Omental fat pad (tissue), 4 donors: ENCODE data around the gene MXD4. TPM values are rescaled to one million over a fixed set of nuclear protein-coding genes. Genes with fewer than 3 reads are reported as not detected.

Experiments used
- ATAC-seq: fragments of 150-250 bp; one replicate; pipeline ENCODE4 v1.9.1; 2016; ENCODE audit warnings: mild to moderate bottlenecking, moderate library complexity; ENCODE audit not compliant: low FRiP score
- DNase-seq: peaks from one replicate; pipeline ENCODE4 v3.0.0-alpha.2; 2019; ENCODE audit warnings: low spot score
- total RNA-seq, 4 donors: library from RNA; depleted of rRNA; stranded (reverse); fragments of >200 nt; gene quantifications; one replicate each; pipeline ENCODE4 v1.1.0, GENCODE V29; 2016
- TF ChIP-seq, protein P1 (sequence below), 3 donors: fragments of 450-650 bp; IDR thresholded peaks; one replicate each; pipeline ENCODE4 v1.5.1; 2016 to 2017; ENCODE audit warnings: antibody characterized with exemption in 3 of 3, mild to moderate bottlenecking in 3 of 3, moderate library complexity in 2 of 3

Gene MXD4
- total RNA-seq, 4 donors from 2014 or later, result 33.7 to 118 (median 59.5) TPM

- no peak for ATAC-seq
- peak; percentile 13 for DNase-seq
- TF ChIP-seq, protein P1, sequence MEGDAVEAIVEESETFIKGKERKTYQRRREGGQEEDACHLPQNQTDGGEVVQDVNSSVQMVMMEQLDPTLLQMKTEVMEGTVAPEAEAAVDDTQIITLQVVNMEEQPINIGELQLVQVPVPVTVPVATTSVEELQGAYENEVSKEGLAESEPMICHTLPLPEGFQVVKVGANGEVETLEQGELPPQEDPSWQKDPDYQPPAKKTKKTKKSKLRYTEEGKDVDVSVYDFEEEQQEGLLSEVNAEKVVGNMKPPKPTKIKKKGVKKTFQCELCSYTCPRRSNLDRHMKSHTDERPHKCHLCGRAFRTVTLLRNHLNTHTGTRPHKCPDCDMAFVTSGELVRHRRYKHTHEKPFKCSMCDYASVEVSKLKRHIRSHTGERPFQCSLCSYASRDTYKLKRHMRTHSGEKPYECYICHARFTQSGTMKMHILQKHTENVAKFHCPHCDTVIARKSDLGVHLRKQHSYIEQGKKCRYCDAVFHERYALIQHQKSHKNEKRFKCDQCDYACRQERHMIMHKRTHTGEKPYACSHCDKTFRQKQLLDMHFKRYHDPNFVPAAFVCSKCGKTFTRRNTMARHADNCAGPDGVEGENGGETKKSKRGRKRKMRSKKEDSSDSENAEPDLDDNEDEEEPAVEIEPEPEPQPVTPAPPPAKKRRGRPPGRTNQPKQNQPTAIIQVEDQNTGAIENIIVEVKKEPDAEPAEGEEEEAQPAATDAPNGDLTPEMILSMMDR (IDR thresholded peaks at IDR 0.05), result no peak
Measured at GRCh38 chr4:2287594-2287915, 25.6 kb upstream of the MXD4 start.

DNA sequence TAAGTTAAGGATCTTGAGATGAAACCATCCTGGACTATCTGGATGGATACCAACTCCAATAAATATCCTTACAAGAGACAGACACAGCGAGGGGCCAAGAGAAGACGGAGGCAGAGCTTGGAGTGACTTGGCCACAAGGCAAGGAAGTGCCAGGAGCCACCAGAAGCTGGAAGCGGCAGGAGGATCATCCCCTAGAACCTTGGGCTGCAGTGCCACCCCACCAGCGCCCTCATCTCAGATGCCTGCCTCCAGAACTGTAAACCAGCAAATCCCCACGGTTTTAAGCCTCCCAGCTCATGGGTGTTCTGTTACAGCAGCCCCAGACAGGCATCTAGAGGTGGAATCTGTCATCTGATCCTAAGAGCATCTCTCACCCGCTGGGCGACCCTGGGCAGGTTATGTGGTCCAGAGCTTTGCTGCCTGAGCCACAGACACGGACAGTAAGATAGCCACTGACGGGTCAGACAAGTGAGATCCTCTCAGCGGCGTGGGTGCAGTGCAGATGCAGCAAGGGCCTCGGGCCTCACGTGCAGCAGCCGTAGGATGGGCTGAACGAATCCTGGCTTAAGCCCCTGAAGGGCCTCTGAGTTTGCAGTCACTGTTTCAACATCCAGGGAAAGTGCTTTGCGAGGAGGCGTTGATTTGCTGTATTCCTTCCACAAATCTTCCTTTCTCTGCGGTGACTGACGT is 25.1 kb upstream of the MXD4 start:
- TF ChIP-seq, protein P1 (IDR thresholded peaks at IDR 0.05), result no peak
- ATAC-seq, result no peak

DNA sequence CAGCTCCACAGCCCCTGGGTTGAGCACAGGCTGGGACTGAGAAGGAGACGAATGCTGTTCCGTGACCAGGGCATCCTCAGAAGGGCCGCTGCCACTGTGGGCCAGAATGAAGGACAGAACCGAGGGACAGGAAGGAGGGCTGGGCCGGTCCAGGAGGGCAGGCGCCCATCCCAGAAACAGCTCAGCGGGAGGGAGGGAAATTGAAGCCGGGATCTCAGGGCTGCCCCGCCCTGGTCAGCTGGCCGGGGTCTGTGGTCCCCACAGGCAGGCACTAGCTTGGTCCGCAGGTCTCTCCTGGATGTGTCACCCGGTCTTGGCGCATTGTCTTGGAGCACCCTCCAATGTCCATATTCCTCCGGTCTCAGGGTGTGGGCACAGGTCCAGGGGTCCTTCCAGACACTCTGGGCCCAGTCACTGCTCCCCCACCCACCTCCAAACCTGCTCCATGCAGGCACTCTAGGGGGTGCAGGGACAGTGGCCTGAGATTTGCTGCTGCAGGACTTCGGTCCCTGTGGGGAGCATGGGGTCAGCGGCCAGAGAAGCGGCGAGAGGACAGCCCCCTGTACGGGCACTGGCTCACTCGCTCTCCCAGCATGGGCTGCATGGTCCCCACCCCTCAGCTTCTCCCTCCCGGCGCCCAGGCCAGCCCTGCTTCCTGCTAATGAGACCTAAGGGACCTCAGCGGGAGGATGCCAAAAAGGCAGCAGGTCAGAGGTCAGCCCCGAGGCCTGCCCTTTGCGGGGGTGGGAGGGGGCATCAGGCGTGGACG is 23.9 kb upstream of the MXD4 start:
- TF ChIP-seq, protein P1 (IDR thresholded peaks at IDR 0.05), result no peak
- DNase-seq (peak; percentile 7), ATAC-seq (no peak)

More for the DNA sequence above, 25.1 kb upstream of the MXD4 start:
- peak; percentile 19 for DNase-seq

DNA sequence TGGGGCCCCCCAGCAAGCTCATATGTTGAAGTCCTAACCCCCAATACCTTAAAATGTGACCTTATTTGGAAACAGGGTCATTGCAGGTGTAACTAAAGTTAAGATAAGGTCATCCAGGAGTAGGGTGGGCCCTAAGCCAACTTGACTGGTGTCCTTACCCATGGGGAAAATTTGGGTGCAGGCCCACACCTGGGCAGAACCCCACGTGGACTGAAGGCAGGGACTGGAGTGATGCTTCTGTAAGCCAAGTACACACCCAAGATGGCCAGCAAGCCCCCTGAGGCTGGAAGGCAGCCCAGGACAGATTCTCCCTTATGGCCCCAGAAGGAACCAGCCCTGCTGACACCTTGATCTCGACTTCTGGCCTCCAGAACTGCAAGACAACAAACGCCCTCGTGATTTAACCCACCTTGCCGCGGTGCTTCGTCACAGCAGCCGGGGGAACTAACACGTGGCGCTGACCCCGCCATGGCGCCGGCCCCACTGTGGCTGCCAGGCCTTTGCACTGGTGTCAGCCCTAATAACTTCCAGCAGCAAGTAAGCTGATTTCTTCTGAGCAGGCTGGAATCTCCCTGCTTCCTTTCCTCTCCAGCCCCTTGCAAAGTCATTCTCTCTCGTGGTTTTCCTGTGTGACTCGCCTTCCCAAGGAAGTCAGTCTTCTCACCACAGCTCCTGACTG is 23.2 kb upstream of the MXD4 start:
- peak; percentile 9 for DNase-seq
- no peak for ATAC-seq
- TF ChIP-seq, protein P1 (IDR thresholded peaks at IDR 0.05), result no peak

GRCh38 chr4:2284161-2284933 is 22.4 kb upstream of the MXD4 start:
- no peak for ATAC-seq
- TF ChIP-seq, protein P1 (IDR thresholded peaks at IDR 0.05), result no peak
- DNase-seq, result no peak

GRCh38 chr4:2283199-2283711 is 21.3 kb upstream of the MXD4 start:
- DNase-seq (no peak), ATAC-seq (no peak)
- TF ChIP-seq, protein P1 (IDR thresholded peaks at IDR 0.05), result no peak
